Osteocyte (in vitro differentiated cells): Measurements from ENCODE around the gene SGF29. TPM values are rescaled to one million over a fixed set of nuclear protein-coding genes. Genes with fewer than 3 reads are reported as not detected.
A peak's percentile ranks its signal among the peaks of the same experiment; 100 is the strongest.

Experiments
- DNase-seq: peaks from one replicate; pipeline ENCODE4 v3.0.0; 2021; ENCODE audit warnings: mixed read lengths; ENCODE audit not compliant: unreplicated experiment; ENCODE audit errors: extremely low spot score
- H3K27ac Mint-ChIP-seq: one replicate; pipeline ENCODE4 v1.8.0; 2021; ENCODE audit warnings: mild to moderate bottlenecking, mixed read lengths; ENCODE audit not compliant: unreplicated experiment
- H3K27me3 Mint-ChIP-seq: one replicate; pipeline ENCODE4 v1.8.0; 2021; ENCODE audit warnings: mixed read lengths; ENCODE audit not compliant: unreplicated experiment
- H3K36me3 Mint-ChIP-seq: one replicate; pipeline ENCODE4 v1.8.0; 2021; ENCODE audit warnings: mixed read lengths; ENCODE audit not compliant: unreplicated experiment
- H3K4me1 Mint-ChIP-seq: one replicate; pipeline ENCODE4 v1.8.0; 2021; ENCODE audit warnings: mixed read lengths; ENCODE audit not compliant: unreplicated experiment
- H3K4me3 Mint-ChIP-seq: one replicate; pipeline ENCODE4 v1.8.0; 2021; ENCODE audit warnings: mild to moderate bottlenecking, moderate library complexity, mixed read lengths; ENCODE audit not compliant: unreplicated experiment
- H3K9me3 Mint-ChIP-seq: one replicate; pipeline ENCODE4 v1.8.0; 2021; ENCODE audit warnings: mixed read lengths; ENCODE audit not compliant: unreplicated experiment
- CTCF ChIP-seq: fragments of 200-600 bp; sonication (generic); IDR thresholded peaks from 2 replicates; pipeline ENCODE4 v1.5.0; 2021; ENCODE audit warnings: antibody characterized with exemption, mild to moderate bottlenecking, moderate library complexity
- total RNA-seq: library from RNA; stranded (reverse); gene quantifications from 2 replicates; pipeline ENCODE4 v1.2.1, GENCODE V29; 2021

The SGF29 gene
- total RNA-seq, 1 donor from 2014 or later, result 29.7 TPM

DNA sequence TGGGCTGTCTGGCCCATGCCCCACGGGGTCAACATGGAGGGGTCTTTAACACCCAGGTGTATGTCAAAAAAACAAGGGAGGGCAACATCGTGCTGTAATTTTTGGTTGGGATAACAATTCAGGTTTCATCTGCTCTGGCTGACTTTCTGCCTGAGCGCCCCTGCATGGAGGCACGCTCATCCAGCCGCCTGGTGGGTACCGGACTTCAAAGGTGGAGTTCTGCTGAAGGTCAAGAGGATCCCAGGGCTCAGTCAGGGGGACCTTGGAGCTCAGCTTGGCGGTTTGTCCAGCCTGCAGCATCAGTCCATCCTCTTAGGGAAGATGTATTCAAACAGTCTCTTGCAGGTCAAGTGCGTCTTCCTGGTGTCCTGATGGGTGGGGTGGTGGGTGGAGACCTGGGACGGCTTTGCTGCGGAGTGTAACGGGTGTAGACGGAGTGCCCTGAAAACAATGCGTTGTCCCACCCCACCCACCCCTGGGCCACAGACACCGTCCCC lies 5.4 kb upstream of the SGF29 start:
- Mint-ChIP-seq H3K9me3 (no peaks in the 10 kb centered on the region), H3K27ac (no peak overlapping the region), H3K36me3 (no peaks in the 10 kb centered on the region), H3K4me1 (peaks cover 3% of the 10 kb centered on the region), H3K27me3 (peaks cover 17% of the 10 kb centered on the region), H3K4me3 (no peak overlapping the region)
- no peak for TF ChIP-seq CTCF
- DNase-seq, result no peak

DNA sequence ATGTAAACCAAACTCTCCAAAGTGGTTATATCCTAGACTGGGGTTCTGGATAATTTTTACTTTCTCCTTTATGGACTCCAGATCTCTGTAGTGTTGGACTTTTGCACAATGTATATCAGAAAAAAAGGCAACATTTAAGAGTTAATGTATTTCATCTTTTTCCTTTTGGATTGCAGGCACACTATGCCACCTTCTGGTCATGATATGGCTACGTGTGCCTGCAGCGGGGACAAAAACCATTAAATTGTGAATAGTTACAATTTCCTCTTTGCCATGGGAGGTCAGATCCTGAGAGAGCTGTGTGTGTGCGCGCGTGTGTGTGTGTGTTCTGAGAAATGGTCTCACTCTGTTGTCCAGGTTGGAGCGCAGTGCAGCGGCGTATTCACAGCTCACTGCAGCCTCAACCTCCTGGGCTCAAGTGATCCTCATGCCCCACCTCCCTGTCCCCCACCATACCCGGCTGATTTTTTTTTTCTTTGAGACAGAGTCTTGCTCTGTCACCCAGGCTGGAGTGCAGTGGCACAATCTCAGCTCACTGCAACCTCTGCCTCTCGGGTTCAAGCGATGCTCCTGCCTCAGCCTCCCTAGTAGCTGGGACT lies 4.3 kb upstream of the SGF29 start:
- H3K4me3 Mint-ChIP-seq, result no peak overlapping the region
- peak; percentile 63 for TF ChIP-seq CTCF
- no peak for DNase-seq

DNA sequence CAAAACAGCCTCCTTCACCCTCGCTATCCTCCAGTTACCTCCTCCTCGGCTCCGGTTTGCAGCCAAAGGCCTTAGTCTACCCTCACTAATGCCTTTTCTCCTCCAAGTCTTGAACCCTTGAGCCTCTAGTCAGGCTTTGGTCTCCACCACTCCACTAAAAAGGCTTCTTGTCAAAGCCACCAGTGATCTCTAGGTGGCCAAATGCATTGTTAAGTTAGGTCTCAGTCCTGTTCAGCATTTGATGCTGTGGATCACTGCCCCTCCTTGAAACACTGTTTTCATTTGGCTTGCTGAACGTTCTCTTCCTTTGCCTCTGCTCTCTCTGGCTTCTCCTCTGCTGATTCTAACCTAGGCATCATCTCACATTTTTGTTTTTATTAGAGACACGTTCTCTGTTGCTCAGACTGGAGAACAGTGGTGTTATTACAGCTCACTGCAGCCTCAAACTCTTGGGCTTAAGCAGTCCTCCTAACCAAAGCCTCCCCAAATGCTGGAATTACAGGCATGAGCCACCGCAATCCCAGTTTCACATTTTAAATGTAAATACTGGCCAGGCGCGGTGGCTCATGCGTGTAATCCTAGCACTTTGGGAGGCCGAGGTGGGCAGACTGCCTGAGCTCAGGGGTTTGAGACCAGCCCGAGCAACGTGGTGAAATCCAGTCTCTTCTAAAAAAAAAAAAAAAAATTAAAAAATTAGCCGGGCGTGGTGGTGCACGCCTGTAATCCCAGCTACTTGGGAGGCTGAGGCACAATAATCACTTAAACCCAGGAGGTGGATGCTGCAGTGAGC lies 1.1 kb downstream of the SGF29 start:
- TF ChIP-seq CTCF, result no peak
- Mint-ChIP-seq H3K9me3 (no peaks in the 10 kb centered on the region), H3K36me3 (peaks cover 13% of the 10 kb centered on the region), H3K4me1 (peaks cover 10% of the 10 kb centered on the region), H3K27ac (peak overlapping the region; percentile 80), H3K27me3 (no peaks in the 10 kb centered on the region), H3K4me3 (peak overlapping the region; percentile 78)
- no peak for DNase-seq

More for the DNA sequence above, 4.3 kb upstream of the SGF29 start:
- Mint-ChIP-seq H3K27ac (no peak overlapping the region), H3K4me1 (peaks cover 8% of the 10 kb centered on the region), H3K36me3 (no peaks in the 10 kb centered on the region), H3K27me3 (peaks cover 17% of the 10 kb centered on the region), H3K9me3 (no peaks in the 10 kb centered on the region)

GRCh38 chr16:28555561-28555960 lies 1.8 kb downstream of the SGF29 start:
- no peak overlapping the region for H3K4me3 Mint-ChIP-seq
- no peak overlapping the region for H3K27ac Mint-ChIP-seq
- no peak for DNase-seq
- H3K4me1 Mint-ChIP-seq, result peaks cover 10% of the 10 kb centered on the region
- TF ChIP-seq CTCF, result no peak
- H3K9me3 Mint-ChIP-seq, result no peaks in the 10 kb centered on the region
- no peaks in the 10 kb centered on the region for H3K27me3 Mint-ChIP-seq
- H3K36me3 Mint-ChIP-seq, result peaks cover 13% of the 10 kb centered on the region

DNA sequence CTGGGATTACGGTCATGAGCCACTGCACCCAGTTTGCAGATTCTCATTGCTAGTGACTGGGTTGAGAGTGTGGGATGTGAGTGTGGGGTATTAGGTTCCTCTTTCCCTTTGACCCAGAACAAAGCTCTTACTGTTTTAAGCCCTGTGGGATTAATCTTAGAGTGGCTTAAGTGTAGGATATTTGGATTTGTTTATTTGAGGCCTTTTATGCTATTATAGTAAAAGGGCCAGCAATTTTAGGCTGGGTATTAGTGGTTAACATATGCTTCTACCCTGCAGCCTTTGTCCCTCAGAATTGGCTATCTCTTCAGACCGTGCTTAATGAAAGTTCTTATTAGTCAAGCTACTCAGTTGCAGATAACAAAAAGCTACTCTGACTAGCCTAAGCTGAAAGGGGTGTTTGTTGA lies 3.2 kb downstream of the SGF29 start:
- H3K27ac Mint-ChIP-seq, result no peak overlapping the region
- TF ChIP-seq CTCF, result no peak
- no peak for DNase-seq
- peaks cover 13% of the 10 kb centered on the region for H3K36me3 Mint-ChIP-seq
- H3K9me3 Mint-ChIP-seq, result no peaks in the 10 kb centered on the region
- no peaks in the 10 kb centered on the region for H3K27me3 Mint-ChIP-seq
- peaks cover 10% of the 10 kb centered on the region for H3K4me1 Mint-ChIP-seq
- no peak overlapping the region for H3K4me3 Mint-ChIP-seq
